GM12878 (cell line): Measurements from ENCODE around the gene SMPD2. TPM values are rescaled to one million over a fixed set of nuclear protein-coding genes. Genes with fewer than 3 reads are reported as not detected.

Experiments
- ATAC-seq: fragments of 200-7000 bp; cut with Tn5 transposase; 3 replicates; pipeline ENCODE4 v1.9.1; 2020; ENCODE audit warnings: mild to moderate bottlenecking, moderate library complexity
- BruUV-seq: library from RNA; stranded (reverse); fragments of 400-500 nt; replicated peaks from 2 replicates; lab custom pipeline; 2021; lab: Mats Ljungman, UMichigan
- CTCF ChIA-PET: fragments of 300-600 bp; sonication (Branson Sonifier 250); formaldehyde crosslinking; extraction: SDS; loops from one replicate; lab custom pipeline; 2021; ENCODE audit warnings: inconsistent platforms; lab: Yijun Ruan, JAX
- POLR2A ChIA-PET: fragments of 350-600 bp; formaldehyde crosslinking; extraction: SDS; loops from one replicate; lab custom pipeline; 2021; ENCODE audit warnings: inconsistent platforms; lab: Charles Lee
- RAD21 ChIA-PET: fragments of 300-600 bp; sonication (Branson Sonifier 250); formaldehyde crosslinking; loops from one replicate; lab custom pipeline; 2023; ENCODE audit warnings: antibody characterized with exemption; ENCODE audit not compliant: unreplicated experiment; lab: Charles Lee
- SMC1A ChIA-PET: fragments of 300-600 bp; sonication (Branson Sonifier 250); formaldehyde crosslinking; loops from one replicate; lab custom pipeline; 2023; ENCODE audit not compliant: unreplicated experiment, uncharacterized antibody; lab: Charles Lee
- DNase-seq: peaks from one replicate; pipeline ENCODE4 v3.0.0-alpha.2; 2011; ENCODE audit warnings: low read depth, low spot score
- FAIRE-seq: peaks from 3 replicates; lab custom pipeline; 2011; peaks lifted over from hg19 to GRCh38; lab: Jason Lieb, UNC
- H2AFZ ChIP-seq: 2 replicates; pipeline ENCODE4 v1.6.0; 2011; ENCODE audit warnings: low read depth, low read length, control low read depth; ENCODE audit not compliant: control insufficient read depth
- H3K27ac ChIP-seq: 2 replicates; pipeline ENCODE4 v1.5.1; 2011; ENCODE audit warnings: control low read depth; ENCODE audit not compliant: control insufficient read depth, insufficient read depth
- H3K27me3 ChIP-seq, 2 experiments: replicated peaks in 1 of 2; 2 replicates each; pipeline versions ENCODE4 v1.6.0 to v1.6.1; 2011; ENCODE audit warnings: low read length in 1 of 2; ENCODE audit not compliant: control insufficient read depth in 2 of 2, insufficient read depth in 2 of 2
- H3K36me3 ChIP-seq, 2 experiments: 2 replicates each; pipeline ENCODE4 v1.5.1; 2011; ENCODE audit warnings: low read length in 1 of 2; ENCODE audit not compliant: control insufficient read depth in 2 of 2, insufficient read depth in 2 of 2
- H3K4me1 ChIP-seq: 2 replicates; pipeline ENCODE4 v1.6.1; 2011; ENCODE audit warnings: mild to moderate bottlenecking, low read length, moderate library complexity, mixed read lengths; ENCODE audit not compliant: control insufficient read depth, insufficient read depth
- H3K4me2 ChIP-seq: 2 replicates; pipeline ENCODE4 v1.6.0; 2011; ENCODE audit warnings: control low read depth; ENCODE audit not compliant: control insufficient read depth, insufficient read depth
- H3K4me3 ChIP-seq: fragments of 200-600 bp; sonication (generic); 2 replicates; pipeline ENCODE4 v1.5.1; 2016
- H3K79me2 ChIP-seq: 2 replicates; pipeline ENCODE4 v1.6.0; 2011; ENCODE audit warnings: low read length; ENCODE audit not compliant: control insufficient read depth, insufficient read depth
- H3K9ac ChIP-seq: 2 replicates; pipeline ENCODE4 v1.8.0; 2011; ENCODE audit warnings: low read length, control low read depth, mixed read lengths; ENCODE audit not compliant: control insufficient read depth, insufficient read depth
- H3K9me3 ChIP-seq: replicated peaks from 3 replicates; pipeline ENCODE4 v1.5.1; 2011; ENCODE audit warnings: mild to moderate bottlenecking, low read length; ENCODE audit not compliant: control insufficient read depth, insufficient read depth
- H4K20me1 ChIP-seq: 2 replicates; pipeline ENCODE4 v1.6.0; 2011; ENCODE audit not compliant: control insufficient read depth, insufficient read depth
- CBFB ChIP-seq: IDR thresholded peaks from 2 replicates; pipeline ENCODE4 v1.6.1; 2016; ENCODE audit warnings: antibody characterized with exemption, low read depth
- E2F4 ChIP-seq: IDR thresholded peaks from 2 replicates; pipeline ENCODE4 v1.6.1; 2012; ENCODE audit warnings: low read depth, low read length, improper control_type of control experiment
- IRF4 ChIP-seq: IDR thresholded peaks from 2 replicates; pipeline ENCODE4 v1.6.1; 2011; ENCODE audit warnings: low read depth, low read length
- MTA2 ChIP-seq: fragments of 450-650 bp; IDR thresholded peaks from 2 replicates; pipeline ENCODE4 v1.6.1; 2016; ENCODE audit warnings: low read depth, mild to moderate bottlenecking, moderate library complexity
- NBN ChIP-seq: fragments of 450-650 bp; IDR thresholded peaks from 2 replicates; pipeline ENCODE4 v1.6.1; 2016
- NR2C1 ChIP-seq: fragments of 450-650 bp; IDR thresholded peaks from 2 replicates; pipeline ENCODE4 v1.6.1; 2017; ENCODE audit warnings: antibody characterized with exemption, mild to moderate bottlenecking, moderate library complexity
- RELB ChIP-seq: fragments of 450-650 bp; IDR thresholded peaks from 2 replicates; pipeline ENCODE4 v1.6.1; 2017; ENCODE audit warnings: low read depth, mild to moderate bottlenecking, moderate library complexity
- SMARCA5 ChIP-seq: fragments of 450-650 bp; IDR thresholded peaks from 2 replicates; pipeline ENCODE4 v1.6.1; 2017; ENCODE audit warnings: mild to moderate bottlenecking
- YY1 ChIP-seq: IDR thresholded peaks from 2 replicates; pipeline ENCODE4 v1.6.1; 2011; ENCODE audit warnings: low read depth, mild to moderate bottlenecking, low read length
- ZBTB40 ChIP-seq: fragments of 450-650 bp; IDR thresholded peaks from 2 replicates; pipeline ENCODE4 v1.6.1; 2016; ENCODE audit warnings: mild to moderate bottlenecking, moderate library complexity, borderline replicate concordance
- ZNF592 ChIP-seq: fragments of 450-650 bp; IDR thresholded peaks from 2 replicates; pipeline ENCODE4 v1.6.1; 2017; ENCODE audit warnings: mild to moderate bottlenecking, moderate library complexity
- WGBS: methylation state at CpG from one replicate; pipeline ENCODE4 v1.1.6; 2016; ENCODE audit warnings: low lambda C conversion rate; ENCODE audit not compliant: insufficient replicate concordance, insufficient coverage; ENCODE audit errors: missing lambda C conversion rate; 5-methylcytosine and 5-hydroxymethylcytosine counted together
- in situ Hi-C: fragments of 300-500 bp; cut with MboI; formaldehyde crosslinking; loops from 9 replicates; pipeline ENCODE4 v1.14.3; 2018; ENCODE audit warnings: mixed read lengths
- intact Hi-C: fragments of 100-400 bp; cut with micrococcal nuclease; formaldehyde crosslinking; loops from one replicate; pipeline ENCODE4 v1.14.2; 2022; ENCODE audit not compliant: unreplicated experiment
- polyA plus RNA-seq, 11 experiments: library from polyadenylated mRNA; depleted of rRNA in 4 of 11; unstranded in 6 of 11; stranded (reverse) in 5 of 11; fragments of >200 nt; fragmentation: Nextera tagmentation in 4 of 11; fragmentation: Illumina TruSeq in 1 of 11; extraction: Ambion mirVana in 4 of 11; extraction: Trizol in 1 of 11; gene quantifications; 1 replicate in 1 of 11; 2 replicates in 10 of 11; pipeline versions ENCODE4 v1.2.1 to v1.2.3, GENCODE V29; 2011 to 2016; ENCODE audit warnings: inconsistent platforms in 2 of 11, missing spikeins in 2 of 11, low read depth in 1 of 11
- total RNA-seq, 4 experiments: library from RNA; depleted of rRNA in 3 of 4; stranded (reverse); fragments of >200 nt in 3 of 4; fragmentation: Illumina TruSeq in 1 of 4; extraction: Trizol in 1 of 4; gene quantifications; 2 replicates each; pipeline versions ENCODE4 v1.2.1 to v1.2.3, GENCODE V29; 2013 to 2021

Gene SMPD2
- total and polyA plus RNA-seq, 10 of the 15 experiments (the other 5 are each of a cell fraction or from before 2014, with no cell fraction given), result 0.06 to 15.4 (median 9.7) TPM

GRCh38 chr6:109455437-109456110, 15.1 kb downstream of the SMPD2 start, which contains the start of gene MICAL1:
MICAL1 (minus strand) TSS chr6:109455772; CDS start chr6:109454196, 1,576 bp downstream.
- POLR2A ChIA-PET, result interaction anchor here (0.9 to 13.1 kb wide), 6 partner anchors 13 to 236 kb away, joined by 3 to 132 read pairs (median 6); partner anchors contain the start of genes AK9, CD164, FIG4 and PPIL6
- in situ Hi-C loops (no loop called here), intact Hi-C loops (loop anchor here (1.0 to 5.0 kb wide), 3 partner anchors 28 to 358 kb away; partner anchors contain the start of genes CD164, CEP57L1 and ZBTB24)
- peak; percentile 78 for ATAC-seq
- BruUV-seq, result no TSS peak
- peak within 1 kb of the TSS; percentile 89 for H3K4me3 ChIP-seq
- H3K9me3 ChIP-seq, result no peaks in the 10 kb centered on the region
- CTCF ChIA-PET, result interaction anchor here (1.1 to 3.2 kb wide), 6 partner anchors 9 to 82 kb away, joined by 3 to 19 read pairs (median 5); partner anchors contain the start of genes CD164, PPIL6 and SMPD2
- peak within 1 kb of the TSS; percentile 60 for H2AFZ ChIP-seq
- H3K4me1 ChIP-seq, result peaks cover 54% of the 10 kb centered on the region
- H3K9ac ChIP-seq, result peak within 1 kb of the TSS; percentile 91
- no peaks in the 10 kb centered on the region for H3K27me3 ChIP-seq
- peak within 1 kb of the TSS; percentile 98 for H3K27ac ChIP-seq
- WGBS, result 1% methylated on average over 37 of the region's 70 CpGs
- SMC1A ChIA-PET, result interaction anchor here (0.6 to 10.1 kb wide), 7 partner anchors 11 to 72 kb away, joined by 3 to 148 read pairs (median 7); partner anchors contain the start of genes CD164, PPIL6, SMPD2 and ZBTB24
- H3K79me2 ChIP-seq, result peaks cover 48% of the 10 kb centered on the region
- RAD21 ChIA-PET, result interaction anchor here (0.9 to 10.1 kb wide), 5 partner anchors 14 to 76 kb away, joined by 3 to 97 read pairs (median 9); partner anchors contain the start of genes CD164, PPIL6, SMPD2 and ZBTB24
- peaks cover 3 to 10% of the 10 kb centered on the region in 2 experiments; a peak in 3 of 4 replicates for H3K36me3 ChIP-seq
- peak; percentile 45 for DNase-seq
- no peaks in the 10 kb centered on the region for H4K20me1 ChIP-seq
- peak within 1 kb of the TSS; percentile 98 for H3K4me2 ChIP-seq
- FAIRE-seq, result peak; percentile 38
- TF ChIP-seq RELB (no peak), IRF4 (no peak), NR2C1 (no peak), NBN (peak; percentile 9), MTA2 (no peak), E2F4 (no peak), CBFB (no peak), YY1 (peak; percentile 41; the same call in 1 of the 2 replicates), ZNF592 (no peak), ZBTB40 (peak; percentile 21; the same call in 1 of the 2 replicates), SMARCA5 (no peak; the same call in 1 of the 2 replicates)
